GM19240 (cell line): ENCODE measurements around the gene MTCH2.
"Not testable (repeated sequence)": the region's sequence is repeated elsewhere in the genome, so short reads cannot be mapped to it uniquely, and the experiment has no call there.

Experiments
- DNase-seq: peaks from one replicate; pipeline ENCODE4 v3.0.0; 2011; ENCODE audit warnings: low spot score; ENCODE audit not compliant: insufficient read length

The MTCH2 gene

DNA sequence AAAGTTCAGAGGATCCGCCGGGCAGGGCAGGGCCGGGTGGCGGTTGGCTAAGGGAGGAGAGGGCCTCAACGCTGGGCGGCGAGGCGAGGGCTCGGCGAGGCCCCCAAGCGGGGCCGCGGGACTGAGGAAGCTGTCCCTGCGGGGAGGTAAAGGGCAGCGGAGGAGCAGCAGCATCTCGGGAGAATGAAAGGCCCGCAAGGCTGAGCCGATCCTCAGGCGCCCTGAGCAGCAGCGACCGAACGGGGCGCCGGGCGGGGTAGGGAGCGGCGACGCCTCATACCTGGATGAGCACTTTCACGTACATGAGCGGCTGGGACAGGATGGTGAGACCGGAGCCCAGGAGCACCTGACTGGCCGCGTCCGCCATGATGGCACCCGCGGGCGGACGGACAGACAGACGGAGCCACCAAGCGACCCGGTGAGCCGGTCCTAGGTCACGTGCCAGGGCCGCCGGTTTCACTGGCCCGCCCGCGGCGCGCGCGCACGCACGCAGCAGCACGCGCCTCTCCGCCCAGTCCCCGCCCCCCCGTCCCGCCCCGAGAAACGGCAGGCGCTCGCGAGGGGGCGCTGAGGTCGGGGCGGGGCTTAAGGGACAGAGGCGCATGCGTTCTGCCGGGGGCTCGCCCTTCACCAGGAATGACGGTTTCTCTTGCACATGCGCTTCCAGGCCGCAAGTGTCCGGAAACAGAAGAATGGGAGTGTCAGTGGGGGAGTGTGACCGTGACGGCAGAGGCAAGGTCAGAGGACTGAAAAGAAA lies at the start of gene MTCH2:
Gene MTCH2, minus strand, starts transcription at position 461 of the 757 bp plus-strand sequence. Its CDS starts 94 bp downstream, at position 367.
- peak; percentile 88 for DNase-seq

DNA sequence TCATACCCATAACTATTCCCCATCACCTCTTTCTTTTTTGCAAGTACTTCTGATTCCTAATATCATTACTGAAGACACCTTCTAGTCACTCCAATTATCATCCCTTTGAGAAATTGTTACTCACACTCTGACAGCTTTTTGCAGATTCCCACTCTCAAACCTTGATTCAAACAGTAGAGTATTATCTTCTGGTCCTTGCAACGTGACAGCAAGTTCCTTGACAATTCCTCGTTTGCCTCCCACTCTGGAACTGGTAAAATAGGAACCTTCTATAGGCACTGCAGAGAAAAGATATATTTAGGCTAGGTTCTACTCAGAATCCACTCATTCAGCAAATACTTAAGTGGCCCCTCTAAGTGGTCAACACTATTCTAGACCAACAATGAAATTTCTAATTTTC lies 49.6 kb upstream of the MTCH2 start:
- DNase-seq, result no peak

DNA sequence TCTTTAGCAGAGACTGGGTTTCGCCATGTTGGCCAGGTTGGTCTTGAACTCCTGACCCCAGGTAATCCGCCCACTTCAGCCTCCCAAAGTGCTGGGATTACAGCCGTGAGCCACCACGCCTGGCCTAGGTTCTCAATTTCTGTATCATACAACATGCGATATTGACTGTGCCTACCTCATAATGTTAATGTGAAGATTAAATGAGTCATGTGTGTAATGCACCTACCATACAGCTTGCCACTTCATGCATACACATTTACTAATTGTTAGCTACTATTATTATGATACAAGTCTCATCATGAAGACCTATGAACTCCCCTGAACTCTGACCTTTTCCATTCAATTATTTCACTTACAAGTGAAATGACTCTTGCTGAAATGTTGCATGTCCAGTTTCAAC lies 47.1 kb upstream of the MTCH2 start:
- DNase-seq, result no peak

DNA sequence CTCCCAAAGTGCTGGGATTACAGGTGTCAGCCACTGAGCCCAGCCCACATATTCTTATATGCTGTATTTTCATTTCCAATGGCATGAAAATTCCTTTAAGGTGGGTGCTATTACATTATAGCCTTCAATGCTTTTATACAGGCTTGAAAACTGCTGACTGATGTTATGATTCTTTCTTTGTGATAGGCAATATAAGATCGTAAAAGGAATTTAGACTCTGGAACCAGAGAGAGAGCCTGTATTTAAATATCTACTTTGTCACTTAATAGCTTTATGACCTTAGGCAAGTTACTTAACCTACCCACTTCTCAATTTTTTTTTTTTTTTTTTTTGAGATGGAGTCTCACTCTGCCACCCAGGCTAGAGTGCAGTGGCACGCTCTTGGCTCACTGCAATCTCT lies 46.6 kb upstream of the MTCH2 start:
- DNase-seq, result no peak

DNA sequence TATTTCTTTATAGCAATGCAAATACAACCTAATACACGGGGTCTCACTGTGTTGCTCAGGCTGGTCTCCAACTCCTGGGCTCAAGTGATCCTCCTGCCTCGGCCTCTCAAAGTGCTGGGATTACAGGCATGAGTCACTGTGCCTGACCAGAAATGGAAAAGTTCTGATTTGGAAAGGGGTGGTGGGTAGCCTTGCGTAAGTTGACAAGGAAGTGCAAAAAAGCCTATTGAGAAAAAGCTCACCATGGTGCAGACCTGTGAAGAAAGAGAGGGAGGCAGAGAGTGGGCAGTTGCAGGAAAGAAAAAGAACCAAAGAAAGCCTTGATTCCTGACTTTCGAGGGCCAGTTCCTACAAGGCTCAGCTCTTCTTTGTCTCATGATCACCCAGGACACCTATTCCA lies 45.8 kb upstream of the MTCH2 start:
- no peak for DNase-seq

DNA sequence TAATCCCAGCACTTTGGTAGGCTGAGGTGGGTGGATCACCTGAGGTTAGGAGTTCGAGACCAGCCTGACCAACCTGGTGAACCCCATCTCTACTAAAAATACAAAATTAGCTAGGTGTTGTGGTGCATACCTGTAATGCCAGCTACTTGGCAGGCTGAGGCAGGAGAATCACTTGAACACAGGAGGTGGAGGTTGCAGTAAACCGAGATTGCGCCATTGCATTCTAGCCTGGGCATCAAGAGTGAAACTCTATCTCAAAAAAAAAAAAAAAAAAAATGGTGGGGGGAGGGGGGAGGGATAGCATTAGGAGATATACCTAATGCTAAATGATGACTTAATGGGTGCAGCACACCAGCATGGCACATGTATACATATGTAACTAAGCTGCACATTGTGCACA lies 44.3 kb upstream of the MTCH2 start:
- not testable (repeated sequence) for DNase-seq

DNA sequence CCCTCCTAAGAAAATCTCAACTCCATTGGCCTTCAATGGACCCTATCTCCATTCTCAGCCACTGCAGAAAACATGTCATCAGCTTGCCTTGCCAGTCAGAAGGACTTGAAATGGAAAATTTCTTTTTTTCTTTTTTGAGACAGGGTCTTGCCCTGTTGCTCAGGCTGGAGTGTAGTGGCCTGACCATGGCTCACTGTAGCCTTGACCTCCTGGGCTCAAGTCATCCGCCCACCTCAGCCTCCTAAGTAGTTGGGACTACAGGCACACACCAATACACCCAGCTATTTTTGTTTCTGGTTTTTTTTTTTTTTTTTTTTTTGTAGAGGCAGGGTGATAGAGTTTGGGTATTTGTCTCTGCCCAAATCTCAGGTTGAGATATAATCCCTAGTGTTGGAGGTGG lies 43.8 kb upstream of the MTCH2 start:
- DNase-seq, result no peak

DNA sequence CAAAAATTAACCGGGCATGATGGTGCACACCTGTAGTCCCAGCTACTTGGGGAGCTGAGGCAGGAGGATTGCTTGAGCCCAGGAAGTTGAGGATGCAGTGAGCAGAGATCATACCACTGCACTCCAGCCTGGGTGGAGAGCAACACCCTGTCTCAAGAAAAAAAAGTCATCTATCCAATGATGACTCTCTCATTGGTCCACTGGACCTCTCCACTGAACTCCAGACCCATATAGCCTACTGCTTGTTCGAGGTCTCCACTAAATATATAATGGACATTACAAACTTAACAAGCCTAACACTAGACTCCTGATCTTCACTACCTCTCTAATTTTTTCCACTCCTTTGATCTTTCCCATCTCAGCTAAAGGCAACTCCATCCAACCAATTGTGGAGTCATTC lies 33.5 kb upstream of the MTCH2 start:
- DNase-seq, result no peak

DNA sequence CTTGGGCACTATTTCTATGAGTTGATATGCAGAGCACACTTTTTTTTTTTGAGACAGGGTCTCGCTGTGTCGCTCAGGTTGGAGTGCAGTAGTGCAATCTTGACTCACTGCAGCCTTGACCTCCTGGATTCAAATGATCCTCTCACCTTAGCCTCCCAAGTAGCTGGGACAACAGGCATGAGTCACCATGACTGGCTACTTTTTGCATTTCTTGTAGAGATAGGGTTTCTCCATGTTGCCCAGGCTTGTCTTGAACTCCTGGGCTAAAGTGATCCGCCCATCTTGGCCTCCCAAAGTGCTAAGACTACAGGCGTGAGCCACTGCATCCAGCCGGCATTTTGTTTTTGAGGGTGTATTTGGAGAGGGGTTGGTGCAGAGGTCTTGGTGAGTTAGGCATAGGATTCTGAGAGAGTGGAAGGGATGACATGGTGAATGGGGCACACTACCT lies 29.9 kb upstream of the MTCH2 start:
- no peak for DNase-seq

DNA sequence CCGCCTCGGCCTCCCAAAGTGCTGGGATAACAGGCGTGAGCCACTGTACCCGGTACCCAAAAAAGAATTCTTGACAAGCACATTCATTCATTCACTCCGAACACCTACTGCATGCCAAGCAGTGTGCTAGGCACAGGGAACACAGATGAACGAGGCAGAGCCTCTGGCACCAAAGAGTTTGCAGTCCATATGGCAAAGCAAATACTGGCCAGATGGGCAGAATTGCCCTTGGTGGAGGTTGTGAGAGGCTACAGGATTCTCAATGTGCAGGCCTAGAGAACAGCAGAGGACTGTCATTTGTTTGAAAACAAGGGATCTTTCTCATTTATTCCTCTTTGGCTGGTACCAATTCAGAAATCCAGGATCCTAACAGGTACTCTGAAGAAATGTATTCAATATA lies 27.5 kb upstream of the MTCH2 start:
- no peak for DNase-seq

DNA sequence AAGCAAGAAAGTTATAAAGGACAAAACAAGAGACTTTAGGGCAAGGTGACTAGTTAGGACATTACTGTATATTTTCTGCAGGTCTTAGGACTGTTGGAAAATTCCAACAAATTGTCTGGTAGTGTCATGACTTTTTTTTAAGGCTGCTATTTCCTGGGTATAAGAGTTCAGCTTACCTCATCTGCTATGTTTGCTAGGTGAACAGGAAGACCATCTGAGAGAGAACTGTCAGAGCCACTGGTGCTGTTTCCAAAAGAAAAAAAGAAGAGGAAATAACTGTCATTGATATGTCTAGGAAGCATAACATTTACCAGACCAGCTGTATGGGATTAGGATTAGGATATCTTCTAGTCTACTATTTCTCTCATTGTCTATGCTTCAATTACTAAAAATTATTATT lies 26.3 kb upstream of the MTCH2 start:
- DNase-seq, result no peak

DNA sequence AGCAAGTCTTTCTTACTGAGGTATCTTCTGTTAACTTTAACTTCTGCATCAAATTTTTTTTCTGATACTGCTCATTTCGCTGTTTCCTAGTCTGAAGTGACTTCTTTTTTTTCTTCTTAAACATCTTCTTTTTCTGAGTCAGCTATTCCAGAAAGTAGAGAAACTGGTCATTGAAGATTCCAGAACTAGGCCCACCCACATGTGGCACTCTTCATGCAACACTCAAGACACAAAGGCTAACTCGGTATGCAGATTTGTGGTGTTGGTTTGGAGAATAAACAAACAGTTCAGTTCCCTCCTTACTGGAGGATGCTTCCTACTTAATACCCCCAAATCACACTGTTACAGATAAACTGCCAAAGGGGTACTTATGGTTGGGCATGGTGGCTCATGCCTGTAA lies 25.2 kb upstream of the MTCH2 start:
- no peak for DNase-seq

DNA sequence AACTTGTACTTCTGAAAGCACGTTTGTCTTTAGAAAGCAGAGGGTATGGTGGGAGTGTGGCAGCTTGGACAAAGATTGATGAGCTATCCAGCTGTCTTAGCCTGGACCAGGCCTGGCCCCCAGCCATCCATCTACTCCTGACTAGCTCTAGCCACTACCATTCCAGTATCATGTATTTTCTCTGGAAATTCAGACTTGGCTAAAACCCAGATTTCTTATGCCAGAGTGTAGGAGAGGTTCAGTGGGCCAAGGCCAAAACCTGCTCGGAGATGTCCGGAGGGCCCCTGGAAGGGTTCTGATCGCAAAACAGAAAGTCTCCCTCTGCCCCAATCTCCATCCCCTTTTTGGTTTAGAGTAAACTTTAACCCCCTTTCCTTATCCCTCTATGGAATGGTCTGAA lies 24.8 kb upstream of the MTCH2 start:
- no peak for DNase-seq

DNA sequence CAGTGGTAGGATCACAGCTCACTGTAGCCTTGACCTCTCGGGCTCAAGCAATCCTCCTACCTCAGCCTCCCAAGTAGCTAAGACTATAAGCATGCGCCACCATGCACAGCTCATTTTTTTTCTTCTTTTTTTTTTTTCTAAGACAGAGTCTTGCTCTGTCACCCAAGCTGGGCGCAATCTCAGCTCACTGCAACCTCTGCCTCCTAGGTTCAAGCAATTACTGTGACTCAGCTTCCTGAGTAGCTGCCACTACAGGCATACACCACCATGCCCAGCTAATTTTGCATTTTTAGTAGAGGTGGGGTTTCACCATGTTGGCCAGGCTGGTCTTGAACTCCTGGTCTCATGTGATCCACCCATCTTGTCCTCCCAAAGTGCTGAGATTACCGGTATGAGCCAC lies 22.6 kb upstream of the MTCH2 start:
- not testable (repeated sequence) for DNase-seq

DNA sequence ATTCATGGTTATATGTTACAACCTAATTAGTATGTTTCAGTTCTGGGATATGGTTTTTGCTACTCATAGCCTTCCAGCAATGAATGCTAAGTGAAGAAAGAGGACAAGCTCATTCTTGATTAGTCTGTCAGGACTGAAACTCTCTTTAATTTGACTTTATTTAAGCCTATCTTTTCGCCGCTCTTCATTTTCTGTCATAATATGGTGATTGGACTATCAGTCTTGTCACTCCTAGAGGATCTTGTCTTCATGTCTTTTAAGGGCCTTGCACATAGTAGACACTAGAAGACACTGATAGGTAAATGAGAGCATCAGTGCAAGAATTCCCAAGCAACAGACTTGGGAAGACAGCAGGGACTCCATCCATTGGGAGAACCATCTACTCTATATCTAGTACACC lies 18.9 kb upstream of the MTCH2 start:
- DNase-seq, result no peak

DNA sequence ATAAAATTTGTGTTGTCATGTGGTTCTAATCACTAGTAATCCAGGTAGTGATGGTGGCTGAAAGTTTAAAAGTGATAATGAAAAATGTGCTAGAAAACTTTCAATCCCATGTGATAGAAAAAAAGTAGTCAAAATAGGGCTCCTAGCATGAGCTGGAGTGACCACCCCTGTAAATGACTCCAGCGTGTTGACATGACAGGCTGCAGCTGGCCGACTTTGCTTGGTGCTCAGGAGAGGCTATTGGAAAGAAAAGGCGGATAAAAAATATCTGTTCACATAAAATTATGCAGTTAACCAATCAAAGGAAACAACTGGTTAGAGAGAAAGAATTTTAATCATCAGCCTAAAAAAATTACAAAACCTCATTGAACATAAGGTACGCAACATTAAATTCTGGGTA lies 16.9 kb upstream of the MTCH2 start:
- no peak for DNase-seq

DNA sequence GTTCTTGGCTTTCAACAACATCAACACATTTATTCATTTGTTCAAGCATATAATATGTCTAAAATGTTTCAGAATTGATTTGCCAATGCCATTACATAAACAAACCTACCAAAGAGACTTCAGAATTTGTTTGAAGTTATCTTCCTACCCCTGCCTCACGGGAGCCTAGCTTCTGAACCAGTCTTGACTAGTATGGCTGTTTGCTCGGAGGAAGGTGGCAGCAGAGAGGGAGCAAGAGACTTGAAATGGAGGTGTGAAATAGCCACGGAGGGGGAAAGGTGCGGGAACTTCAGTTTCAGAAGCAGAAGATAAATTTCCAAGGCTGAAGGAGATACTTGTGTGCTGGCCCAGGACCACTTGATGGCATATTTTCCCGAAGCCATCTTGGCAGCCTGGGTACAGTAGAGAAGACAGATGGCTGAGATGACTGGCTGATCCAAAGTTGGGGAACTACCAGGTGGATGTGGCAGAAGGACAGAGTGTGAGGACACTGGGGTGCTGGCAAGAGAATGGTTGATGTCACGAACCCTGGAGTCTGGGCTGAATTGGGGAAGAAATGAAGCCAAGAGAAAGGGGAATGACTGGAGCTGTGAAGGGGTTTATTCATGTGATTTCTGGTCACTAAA lies 14.0 kb upstream of the MTCH2 start:
- DNase-seq, result no peak

DNA sequence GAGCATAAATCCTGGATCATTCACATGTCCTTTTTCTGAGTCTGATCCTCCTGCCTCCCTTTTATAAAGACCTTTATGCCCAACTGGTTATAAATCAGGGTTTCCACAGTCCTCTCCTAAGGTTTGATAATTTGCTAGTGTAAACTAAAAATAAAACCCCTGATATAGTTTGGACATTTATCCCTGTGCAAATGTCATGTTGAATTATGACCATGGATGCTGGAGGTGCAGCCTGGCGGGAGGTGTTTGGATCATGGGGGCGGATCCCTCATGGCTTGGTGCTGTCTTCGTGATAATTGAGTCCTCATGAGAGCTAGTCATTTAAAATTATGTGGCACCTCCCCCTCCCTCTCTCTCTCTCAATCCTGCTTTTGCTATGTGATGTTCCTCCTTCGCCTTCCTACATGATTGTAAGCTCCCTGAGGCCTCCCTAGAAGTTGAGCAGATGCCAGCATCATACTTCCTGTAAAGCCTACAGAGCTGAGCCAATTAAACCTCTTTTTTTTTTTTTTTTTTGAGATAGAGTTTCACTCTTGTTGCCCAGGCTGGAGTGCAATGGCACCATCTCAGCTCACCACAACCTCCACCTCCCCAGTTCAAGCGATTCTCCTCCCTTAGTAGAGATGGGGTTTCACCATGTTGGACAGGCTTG lies 9.6 kb upstream of the MTCH2 start:
- DNase-seq, result no peak

DNA sequence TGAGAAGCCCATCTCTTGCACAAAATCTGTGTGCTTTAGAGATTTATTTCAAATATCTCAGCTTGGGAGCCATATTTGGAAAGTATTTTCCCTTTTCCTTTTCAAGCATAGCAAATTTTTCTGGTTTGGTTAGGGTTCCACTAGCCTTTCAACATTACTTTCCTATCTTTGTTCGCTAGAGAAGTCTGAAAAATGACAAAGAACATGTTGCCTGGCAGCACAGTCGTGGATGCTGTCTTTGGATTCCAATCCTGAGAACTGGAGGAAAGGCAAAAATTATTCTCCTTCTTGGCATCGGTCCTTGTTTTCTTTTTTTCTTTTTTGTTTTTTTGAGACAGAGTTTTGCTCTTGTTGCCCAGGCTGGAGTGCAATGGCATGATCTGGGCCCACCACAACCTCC lies 6.9 kb upstream of the MTCH2 start:
- no peak for DNase-seq

DNA sequence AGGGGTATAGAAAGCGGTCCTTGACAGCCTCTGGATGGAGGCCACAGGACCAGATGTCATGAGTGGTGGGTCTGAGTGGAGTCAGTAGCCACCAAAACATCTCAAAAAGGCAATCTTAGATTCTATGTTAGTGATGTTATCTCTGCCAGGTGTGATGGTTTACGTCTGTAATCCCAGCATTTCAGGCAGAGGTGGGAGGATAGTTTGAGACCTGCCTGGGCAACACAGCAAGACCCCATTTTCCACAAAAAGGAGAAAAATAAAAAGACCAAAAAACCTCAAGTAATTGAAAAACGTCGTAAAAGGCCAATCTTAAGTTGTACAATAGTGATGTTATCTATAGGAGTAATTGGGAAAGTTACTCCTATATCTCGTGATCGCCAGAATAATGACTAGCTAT lies 3.7 kb upstream of the MTCH2 start:
- DNase-seq, result no peak

DNA sequence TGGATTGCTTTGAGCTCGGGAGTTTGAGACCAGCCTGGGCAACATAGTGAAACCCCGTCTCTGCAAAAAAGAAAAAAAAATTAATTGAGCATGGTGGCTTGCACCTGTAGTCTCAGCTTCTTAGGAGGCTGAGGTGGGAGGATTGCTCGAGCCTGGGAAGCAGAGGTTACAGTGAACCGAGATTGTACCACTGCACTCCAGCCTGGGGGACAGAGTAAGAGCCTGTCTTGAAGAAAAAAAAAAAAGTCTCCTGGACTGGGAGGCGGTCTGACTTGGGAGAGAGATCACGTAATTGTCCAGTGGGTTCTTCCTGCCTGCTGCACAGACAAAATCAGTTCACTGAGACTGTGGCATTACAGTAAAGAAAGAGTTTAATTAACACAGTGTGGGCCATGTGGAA lies 3.1 kb upstream of the MTCH2 start:
- no peak for DNase-seq

DNA sequence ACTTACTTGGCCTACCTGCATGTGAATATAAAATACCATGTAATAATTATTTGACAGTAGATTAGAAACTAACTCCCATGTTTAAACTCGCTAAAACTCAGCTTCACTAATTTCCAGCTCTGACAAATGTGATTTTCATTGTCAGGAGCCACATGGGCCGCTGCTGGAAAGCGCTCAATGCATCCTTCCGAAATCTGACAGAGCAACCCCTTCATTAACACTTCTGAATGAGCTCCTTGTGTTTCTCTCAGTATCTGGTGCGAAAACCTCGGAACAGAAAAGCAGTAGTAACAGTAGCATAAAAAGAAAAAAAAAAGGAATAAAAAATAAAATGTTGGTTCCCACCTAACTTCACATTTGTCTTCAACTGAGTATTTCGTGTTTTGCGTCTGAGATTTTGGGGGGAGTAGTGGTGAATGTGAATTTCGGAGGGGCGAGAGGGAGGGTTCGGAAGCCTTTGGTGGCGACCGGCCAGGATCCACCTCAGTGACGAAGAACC lies 710 bp downstream of the MTCH2 start:
- no peak for DNase-seq

DNA sequence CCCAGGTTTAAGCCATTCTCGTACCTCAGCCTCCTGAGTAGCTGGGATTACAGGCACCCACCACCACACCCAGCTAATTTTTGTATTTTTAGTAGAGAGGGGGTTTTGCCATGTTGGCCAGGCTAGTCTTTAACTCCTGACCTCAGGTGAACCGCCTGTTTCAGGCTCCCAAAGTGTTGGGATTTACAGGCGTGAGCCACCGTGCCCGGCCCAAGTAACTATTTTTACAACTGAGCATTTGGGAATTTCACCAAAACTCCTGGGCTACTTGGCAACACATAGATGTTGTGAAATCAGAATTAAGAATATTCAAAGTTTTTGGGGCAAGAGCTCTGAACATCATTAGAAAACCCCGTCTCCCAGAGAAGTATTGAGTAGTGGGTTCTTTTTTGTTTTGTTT lies 1.9 kb downstream of the MTCH2 start:
- not testable (repeated sequence) for DNase-seq
